IPS-18c (cell line): ENCODE data around the gene TEX54.
"Not testable (repeated sequence)": the region's sequence is repeated elsewhere in the genome, so short reads cannot be mapped to it uniquely, and the experiment has no call there.

Experiments
- H3K4me3 ChIP-seq: 2 replicates; pipeline ENCODE4 v1.7.0; 2013; ENCODE audit warnings: low read depth, mild to moderate bottlenecking, low read length, moderate library complexity; ENCODE audit not compliant: insufficient read depth
- H3K9me3 ChIP-seq: one replicate; pipeline ENCODE4 v1.6.1; 2013; ENCODE audit warnings: mild to moderate bottlenecking, low read length, moderate library complexity; ENCODE audit not compliant: control insufficient read depth, insufficient read depth

Gene TEX54

DNA sequence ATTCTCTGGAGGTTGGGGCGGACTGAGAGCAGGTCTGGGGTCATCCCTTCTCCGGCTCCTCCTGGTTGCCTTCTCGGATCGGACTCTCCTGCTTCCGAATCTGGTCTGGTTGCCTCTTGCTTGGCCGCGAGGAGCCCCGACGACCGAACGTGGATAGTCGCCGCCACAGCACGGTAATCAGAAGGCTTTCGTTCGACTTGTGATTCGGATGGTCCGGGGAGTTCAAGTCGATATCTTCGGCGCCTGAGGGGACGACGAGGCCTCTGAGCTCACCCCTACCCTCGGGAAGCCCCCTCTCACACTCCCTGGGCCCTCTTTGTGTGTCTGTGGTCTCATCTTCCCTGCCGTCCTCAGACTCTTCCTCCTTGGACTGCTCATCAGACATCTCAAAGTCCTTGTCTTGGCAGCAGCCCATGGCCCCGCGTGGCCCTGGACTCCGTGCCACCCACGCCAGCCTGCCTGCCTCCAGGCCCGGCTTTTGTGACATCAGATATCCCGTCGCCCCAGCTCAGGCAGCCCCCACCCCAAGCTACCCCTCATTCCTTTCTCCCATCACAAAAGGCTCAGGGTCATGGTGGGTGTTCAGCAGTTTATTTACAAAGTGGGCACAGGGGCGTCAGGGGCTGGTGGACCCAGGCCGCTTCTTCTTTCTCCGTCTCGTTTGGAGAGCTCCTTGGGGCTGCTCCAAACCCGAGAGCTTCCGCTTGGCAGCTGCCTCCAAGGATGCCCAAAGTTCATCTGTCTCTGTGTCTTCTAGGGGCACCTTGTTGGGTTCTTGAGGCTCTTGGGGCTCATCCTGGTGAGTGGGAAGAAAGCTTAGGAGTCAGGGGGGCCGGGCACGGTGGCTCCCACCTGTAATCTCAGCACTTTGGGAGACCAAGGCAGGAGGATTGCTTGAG lies at the start of gene TEX54:
Gene TEX54 (minus strand): TSS at position 506 of the 899 bp plus-strand sequence.
- Histone ChIP-seq H3K9me3 (no peaks in the 10 kb centered on the region), H3K4me3 (peak within 1 kb of the TSS; percentile 98)

DNA sequence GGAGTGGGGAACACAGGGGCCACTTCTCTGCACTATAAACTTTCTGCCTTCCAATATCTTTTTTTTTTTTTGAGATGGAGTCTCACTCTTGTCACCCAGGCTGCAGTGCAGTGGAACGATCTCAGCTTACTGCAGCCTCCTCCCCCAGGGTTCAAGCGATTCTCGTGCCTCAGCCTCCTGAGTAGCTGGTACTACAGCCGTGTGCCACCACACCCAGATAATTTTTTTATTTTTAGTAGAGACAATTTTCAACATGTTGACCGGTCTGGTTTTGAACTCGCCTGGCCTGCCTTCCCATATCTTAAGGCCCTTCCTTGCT lies 49.7 kb upstream of the TEX54 start:
- Histone ChIP-seq H3K4me3 (peak overlapping the region; percentile 90), H3K9me3 (peaks cover 2% of the 10 kb centered on the region)

- peak overlapping the region; percentile 90 for H3K4me3 ChIP-seq
- H3K9me3 ChIP-seq, result peaks cover 2% of the 10 kb centered on the region
Observed at GRCh38 chr11:62881579-62882430, 49.2 kb upstream of the TEX54 start.

DNA sequence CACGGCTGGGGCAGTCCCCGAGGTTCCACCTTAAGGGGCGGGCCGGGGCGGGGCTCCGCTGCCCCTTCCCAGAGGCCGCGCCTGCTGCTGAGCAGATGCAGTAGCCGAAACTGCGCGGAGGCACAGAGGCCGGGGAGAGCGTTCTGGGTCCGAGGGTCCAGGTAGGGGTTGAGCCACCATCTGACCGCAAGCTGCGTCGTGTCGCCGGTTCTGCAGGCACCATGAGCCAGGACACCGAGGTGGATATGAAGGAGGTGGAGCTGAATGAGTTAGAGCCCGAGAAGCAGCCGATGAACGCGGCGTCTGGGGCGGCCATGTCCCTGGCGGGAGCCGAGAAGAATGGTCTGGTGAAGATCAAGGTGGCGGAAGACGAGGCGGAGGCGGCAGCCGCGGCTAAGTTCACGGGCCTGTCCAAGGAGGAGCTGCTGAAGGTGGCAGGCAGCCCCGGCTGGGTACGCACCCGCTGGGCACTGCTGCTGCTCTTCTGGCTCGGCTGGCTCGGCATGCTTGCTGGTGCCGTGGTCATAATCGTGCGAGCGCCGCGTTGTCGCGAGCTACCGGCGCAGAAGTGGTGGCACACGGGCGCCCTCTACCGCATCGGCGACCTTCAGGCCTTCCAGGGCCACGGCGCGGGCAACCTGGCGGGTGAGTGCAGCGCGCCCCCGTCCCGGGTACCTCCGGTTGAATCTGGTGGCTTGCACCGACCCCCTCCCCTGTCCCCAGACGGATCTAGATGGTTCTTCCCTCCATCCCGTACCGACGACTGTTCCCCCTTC lies 48.4 kb upstream of the TEX54 start, which contains the start of gene SLC3A2:
Gene SLC3A2 (plus strand): TSS at position 94 of the 776 bp plus-strand sequence. CDS start 128 bp downstream, at position 222.
- Histone ChIP-seq H3K4me3 (peak within 1 kb of the TSS; percentile 90), H3K9me3 (no peaks in the 10 kb centered on the region)

GRCh38 chr11:62880231-62880802 lies 47.7 kb upstream of the TEX54 start:
- no peaks in the 10 kb centered on the region for H3K9me3 ChIP-seq

GRCh38 chr11:62879235-62879978 lies 46.8 kb upstream of the TEX54 start:
- Histone ChIP-seq H3K9me3 (no peaks in the 10 kb centered on the region), H3K4me3 (peak overlapping the region; percentile 90)

More at GRCh38 chr11:62880231-62880802, 47.7 kb upstream of the TEX54 start:
- H3K4me3 ChIP-seq, result peak overlapping the region; percentile 90; the same call in 1 of the 2 replicates

- Histone ChIP-seq H3K4me3 (no peak overlapping the region), H3K9me3 (no peaks in the 10 kb centered on the region)
Observed at GRCh38 chr11:62876712-62877111, 44.1 kb upstream of the TEX54 start.

DNA sequence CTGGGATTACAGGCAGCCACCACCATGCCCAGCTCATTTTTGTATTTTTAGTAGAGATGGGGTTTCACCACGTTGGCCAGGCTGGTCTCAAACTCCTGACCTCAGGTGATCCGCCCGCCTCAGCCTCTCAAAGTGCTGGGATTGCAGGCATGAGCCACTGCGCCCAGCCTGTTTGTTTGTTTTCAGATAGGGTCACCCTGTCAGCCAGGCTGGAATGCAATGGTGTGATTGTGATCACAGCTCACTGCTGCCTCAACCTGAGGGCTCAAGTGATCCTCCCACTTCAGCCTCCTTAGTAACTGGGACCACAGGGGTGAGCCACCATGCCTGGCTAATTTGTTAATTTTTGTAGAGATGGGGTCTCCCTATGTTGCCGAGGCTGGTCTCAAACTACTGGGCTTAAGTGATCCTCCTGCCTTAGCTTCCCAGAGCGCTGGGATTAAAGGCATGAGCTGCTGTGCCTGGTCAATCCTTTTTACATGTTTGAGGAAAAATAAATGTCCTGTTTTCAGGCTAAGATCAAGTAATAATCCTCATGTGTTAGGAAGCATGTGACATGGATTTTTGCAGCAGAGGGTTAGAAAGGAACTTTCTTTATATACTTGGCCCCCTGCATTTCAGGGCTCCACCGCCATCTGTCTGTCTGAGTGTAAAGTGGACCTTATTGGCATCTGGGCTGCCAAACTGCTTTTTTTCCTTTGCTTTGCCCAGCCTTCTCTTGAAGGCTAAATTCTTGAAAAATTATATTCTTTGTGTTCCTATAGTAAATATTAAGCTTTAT lies 43.2 kb upstream of the TEX54 start:
- H3K9me3 ChIP-seq, result no peaks in the 10 kb centered on the region

GRCh38 chr11:62874851-62875250 lies 42.2 kb upstream of the TEX54 start:
- Histone ChIP-seq H3K4me3 (no peak overlapping the region), H3K9me3 (no peaks in the 10 kb centered on the region)

More for the DNA sequence above, 43.2 kb upstream of the TEX54 start:
- H3K4me3 ChIP-seq, result no peak overlapping the region

DNA sequence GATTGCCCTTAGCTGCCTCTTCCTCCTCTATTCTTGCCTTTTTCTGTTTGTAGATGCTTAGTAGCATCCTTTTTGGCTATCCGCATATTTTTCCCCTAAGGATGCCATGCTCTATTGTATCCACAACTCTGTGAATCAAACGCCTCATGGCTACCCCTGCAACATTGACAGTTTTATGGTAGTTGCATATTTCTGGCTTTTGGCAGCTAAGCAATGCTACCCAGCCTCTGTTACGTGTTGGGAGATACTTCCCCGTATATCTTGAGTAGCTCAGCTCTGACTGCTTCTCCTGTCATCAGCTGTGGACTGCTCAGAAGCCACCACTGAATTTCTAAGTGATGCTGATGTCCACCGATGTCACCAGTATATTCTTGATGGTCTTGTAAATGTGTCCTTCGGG lies 33.0 kb upstream of the TEX54 start:
- no peaks in the 10 kb centered on the region for H3K9me3 ChIP-seq
- no peak overlapping the region for H3K4me3 ChIP-seq

DNA sequence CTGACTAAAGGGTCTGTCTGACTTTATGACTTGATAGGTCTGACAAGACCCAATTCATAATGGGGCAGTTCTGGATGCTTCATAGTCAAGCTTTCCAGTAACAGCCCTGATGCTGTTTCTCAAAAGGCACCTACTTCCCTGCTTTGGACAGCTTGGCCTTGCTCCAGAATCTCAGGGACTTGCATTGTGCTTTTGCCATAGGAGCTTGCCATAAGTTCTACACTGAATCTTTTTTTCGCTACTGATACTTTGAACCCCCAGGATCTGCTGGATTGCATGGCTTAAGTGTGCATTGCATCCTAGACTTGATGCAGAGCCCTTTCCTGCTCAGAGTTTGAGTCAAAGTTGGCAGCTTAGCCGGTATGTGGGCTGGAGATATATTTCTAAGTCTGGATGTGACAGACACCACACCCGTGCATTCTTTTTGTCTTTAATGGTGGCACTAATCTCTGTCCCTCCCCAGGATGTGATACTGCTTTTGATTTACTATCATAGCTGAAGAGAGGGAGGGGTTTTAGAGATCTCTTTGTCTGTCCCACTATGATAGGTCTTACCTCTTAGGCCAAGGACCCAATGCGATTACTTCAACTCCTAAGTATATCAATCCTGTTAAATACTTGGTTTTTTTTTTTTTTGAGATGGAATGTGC lies 31.2 kb upstream of the TEX54 start:
- Histone ChIP-seq H3K4me3 (no peak overlapping the region), H3K9me3 (no peaks in the 10 kb centered on the region)

DNA sequence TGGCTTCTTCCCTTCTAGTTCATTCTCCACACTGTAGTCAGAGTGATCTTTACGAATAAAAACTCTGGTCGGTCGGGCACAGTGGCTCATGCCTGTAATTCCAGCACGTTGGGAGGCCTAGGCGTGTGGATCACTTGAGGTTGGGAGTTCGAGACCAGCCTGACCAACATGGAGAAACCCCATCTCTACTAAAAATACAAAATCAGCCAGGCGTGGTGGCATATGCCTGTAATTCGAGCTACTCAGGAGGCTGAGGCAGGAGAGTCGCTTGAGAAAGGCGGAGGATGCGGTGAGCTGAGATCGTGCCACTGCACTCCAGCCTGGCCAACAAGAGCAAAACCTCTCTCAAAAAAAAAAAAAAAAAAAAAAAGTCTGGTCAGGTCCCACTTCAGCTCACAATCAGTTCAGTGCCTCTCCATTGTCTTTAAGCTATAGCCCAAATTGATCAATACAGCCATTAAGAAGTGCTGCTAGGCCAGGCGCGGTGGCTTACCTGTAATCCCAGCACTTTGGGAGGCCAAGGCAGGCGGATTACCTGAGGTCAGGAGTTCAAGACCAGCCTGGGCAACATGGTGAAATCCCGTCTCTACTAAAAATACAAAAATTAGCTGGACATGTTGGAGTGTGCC lies 29.0 kb upstream of the TEX54 start:
- not testable (repeated sequence) for H3K4me3 ChIP-seq, H3K9me3 ChIP-seq

GRCh38 chr11:62860835-62861563 lies 28.4 kb upstream of the TEX54 start:
- no peak overlapping the region for H3K4me3 ChIP-seq
- no peaks in the 10 kb centered on the region for H3K9me3 ChIP-seq

GRCh38 chr11:62859281-62859703 lies 26.7 kb upstream of the TEX54 start:
- H3K9me3 ChIP-seq, H3K4me3 ChIP-seq: not testable (repeated sequence)
